Measurements from ENCODE around the gene PTPRS. TPM values are rescaled to one million over a fixed set of nuclear protein-coding genes. Genes with fewer than 3 reads are reported as not detected.

The PTPRS gene
- total and polyA plus RNA-seq, 7 donors: 0.46 to 211 (median 120) TPM

GRCh38 chr19:5352229-5352763 lies 11.7 kb upstream of the PTPRS start:
- Histone ChIP-seq H3K4me3 (no peak overlapping the region), H3K27me3 (peaks cover 4 to 38% (median 6%) of the 10 kb centered on the region in 3 donors), H3K27ac (no peak overlapping the region), H3K4me1 (no peaks in the 10 kb centered on the region), H3K9me3 (no peaks in the 10 kb centered on the region), H3K36me3 (no peaks in the 10 kb centered on the region)
- intact Hi-C loops (cut with DNase I): no loop called here
- no peak for DNase-seq
- WGBS, 2 donors: 29 to 41% methylated on average over 8 of the region's 8 CpGs
- TF ChIP-seq POLR2AphosphoS5 (IDR thresholded peaks at IDR 0.05): no peak
- TF ChIP-seq POLR2A (IDR thresholded peaks at IDR 0.05): no peak
- no peak for TF ChIP-seq EP300 (IDR thresholded peaks at IDR 0.05)
- TF ChIP-seq CTCF (IDR thresholded peaks at IDR 0.05): no peak

- Histone ChIP-seq H3K4me1 (no peaks in the 10 kb centered on the region), H3K27ac (no peak overlapping the region), H3K27me3 (peaks cover 4 to 36% (median 6%) of the 10 kb centered on the region in 3 donors), H3K36me3 (no peaks in the 10 kb centered on the region), H3K9me3 (no peaks in the 10 kb centered on the region), H3K4me3 (no peak overlapping the region)
- intact Hi-C loops (cut with DNase I): no loop called here
- no peak for TF ChIP-seq POLR2AphosphoS5 (IDR thresholded peaks at IDR 0.05)
- TF ChIP-seq POLR2A (IDR thresholded peaks at IDR 0.05): no peak
- TF ChIP-seq EP300 (IDR thresholded peaks at IDR 0.05): no peak
- TF ChIP-seq CTCF (IDR thresholded peaks at IDR 0.05): no peak
- 65 to 83% methylated on average over 2 of the region's 2 CpGs for WGBS, 2 donors
- no peak for DNase-seq
These were observed 11.2 kb upstream of the PTPRS start for GRCh38 chr19:5351731-5352228.

GRCh38 chr19:5349041-5349440 lies 8.4 kb upstream of the PTPRS start:
- H3K27ac ChIP-seq: no peak overlapping the region
- intact Hi-C loops (cut with DNase I): no loop called here
- H3K27me3 ChIP-seq: peaks cover 0 to 10% (median 0%) of the 10 kb centered on the region in 3 donors
- no peak overlapping the region for H3K4me3 ChIP-seq
- H3K4me1 ChIP-seq: no peaks in the 10 kb centered on the region
- no peak for TF ChIP-seq EP300 (IDR thresholded peaks at IDR 0.05)
- TF ChIP-seq CTCF (IDR thresholded peaks at IDR 0.05): no peak
- TF ChIP-seq POLR2A (IDR thresholded peaks at IDR 0.05): no peak
- no peak for TF ChIP-seq POLR2AphosphoS5 (IDR thresholded peaks at IDR 0.05)
- H3K36me3 ChIP-seq: no peaks in the 10 kb centered on the region
- WGBS, 2 donors: 71 to 72% methylated on average over 3 of the region's 3 CpGs
- no peak for DNase-seq
- H3K9me3 ChIP-seq: no peaks in the 10 kb centered on the region

DNA sequence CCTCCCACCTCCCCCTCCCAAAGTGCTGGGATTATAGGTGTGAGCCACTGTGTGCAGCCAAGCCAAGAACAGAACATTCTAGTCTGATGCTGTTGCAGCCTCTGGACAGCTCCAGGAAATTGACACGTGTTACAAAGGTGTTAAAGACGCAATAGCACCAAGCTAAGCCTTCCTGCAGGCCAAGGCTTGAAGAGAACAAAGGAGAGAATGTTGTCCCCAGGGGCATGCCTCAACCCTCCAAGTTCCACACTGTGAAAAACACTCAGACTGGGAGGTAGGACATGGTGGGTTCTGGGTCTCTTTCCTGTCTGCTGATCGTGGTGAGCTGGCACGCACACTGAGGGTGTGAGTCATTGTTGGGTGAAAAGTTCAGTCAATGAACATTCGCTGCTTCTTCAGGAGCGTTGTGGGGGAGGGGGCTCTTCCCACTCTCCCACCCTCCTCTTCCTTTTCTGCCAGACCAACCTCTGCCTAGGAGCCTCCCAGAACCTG lies 5.3 kb upstream of the PTPRS start:
- 31 to 41% methylated on average over 6 of the region's 6 CpGs for WGBS, 2 donors
- H3K4me3 ChIP-seq: no peak overlapping the region
- no peak overlapping the region for H3K27ac ChIP-seq
- DNase-seq: no peak
- peaks cover 0 to 4% (median 0%) of the 10 kb centered on the region in 3 donors for H3K27me3 ChIP-seq
- H3K36me3 ChIP-seq: no peaks in the 10 kb centered on the region
- intact Hi-C loops (cut with DNase I): no loop called here
- peaks cover 0 to 2% (median 2%) of the 10 kb centered on the region in 4 donors for H3K4me1 ChIP-seq
- H3K9me3 ChIP-seq: no peaks in the 10 kb centered on the region
- TF ChIP-seq POLR2A (IDR thresholded peaks at IDR 0.05): no peak
- TF ChIP-seq EP300 (IDR thresholded peaks at IDR 0.05): no peak
- TF ChIP-seq CTCF (IDR thresholded peaks at IDR 0.05): no peak
- TF ChIP-seq POLR2AphosphoS5 (IDR thresholded peaks at IDR 0.05): no peak

All from sigmoid colon (tissue), 7 donors.